ENCODE measurements around the gene SLC26A11.

DNA sequence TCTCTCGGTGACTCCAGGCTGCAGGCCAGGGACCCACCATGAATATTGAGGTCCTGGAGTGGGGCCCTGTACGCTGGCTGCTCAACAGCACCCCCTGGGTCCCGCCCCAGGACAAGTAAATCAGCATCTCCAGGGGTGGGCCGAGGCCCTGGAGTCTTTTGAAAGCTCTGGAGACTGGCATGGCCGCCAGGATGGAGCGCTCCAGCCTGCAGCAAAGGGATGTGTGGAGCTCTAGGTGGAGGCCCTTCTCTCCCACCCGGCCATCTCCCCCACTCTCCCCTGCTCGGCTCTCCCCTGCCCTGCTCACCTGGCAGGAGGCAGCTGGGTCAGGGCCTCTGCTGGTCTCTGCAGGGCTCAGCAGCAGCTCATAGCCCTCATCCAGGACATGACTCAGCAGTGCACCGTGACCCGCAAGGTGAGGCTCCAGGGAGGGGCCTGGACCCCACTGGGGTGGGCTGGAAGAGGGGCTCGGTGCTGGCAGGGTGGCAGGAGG, 16.7 kb upstream of the SLC26A11 start:
- TF ChIP-seq, protein P1, sequence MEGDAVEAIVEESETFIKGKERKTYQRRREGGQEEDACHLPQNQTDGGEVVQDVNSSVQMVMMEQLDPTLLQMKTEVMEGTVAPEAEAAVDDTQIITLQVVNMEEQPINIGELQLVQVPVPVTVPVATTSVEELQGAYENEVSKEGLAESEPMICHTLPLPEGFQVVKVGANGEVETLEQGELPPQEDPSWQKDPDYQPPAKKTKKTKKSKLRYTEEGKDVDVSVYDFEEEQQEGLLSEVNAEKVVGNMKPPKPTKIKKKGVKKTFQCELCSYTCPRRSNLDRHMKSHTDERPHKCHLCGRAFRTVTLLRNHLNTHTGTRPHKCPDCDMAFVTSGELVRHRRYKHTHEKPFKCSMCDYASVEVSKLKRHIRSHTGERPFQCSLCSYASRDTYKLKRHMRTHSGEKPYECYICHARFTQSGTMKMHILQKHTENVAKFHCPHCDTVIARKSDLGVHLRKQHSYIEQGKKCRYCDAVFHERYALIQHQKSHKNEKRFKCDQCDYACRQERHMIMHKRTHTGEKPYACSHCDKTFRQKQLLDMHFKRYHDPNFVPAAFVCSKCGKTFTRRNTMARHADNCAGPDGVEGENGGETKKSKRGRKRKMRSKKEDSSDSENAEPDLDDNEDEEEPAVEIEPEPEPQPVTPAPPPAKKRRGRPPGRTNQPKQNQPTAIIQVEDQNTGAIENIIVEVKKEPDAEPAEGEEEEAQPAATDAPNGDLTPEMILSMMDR (IDR thresholded peaks at IDR 0.05): no peak
- TF ChIP-seq EZH2 (IDR thresholded peaks at IDR 0.05): no peak
